DMS153 treated with DMSO at 0.1 percent for 48 hours (cell line): Measurements from ENCODE around the gene NFATC1.

Experiments
- DNase-seq: peaks from one replicate; lab custom pipeline; 2025; ENCODE audit not compliant: unreplicated experiment; lab: John Stamatoyannopoulos, UW

Gene NFATC1

GRCh38 chr18:79453816-79454735, 58.3 kb downstream of the NFATC1 start:
- DNase-seq, result no peak

- DNase-seq, result no peak
Measured at GRCh38 chr18:79455261-79455660, 59.5 kb downstream of the NFATC1 start.

GRCh38 chr18:79456105-79456980, 60.6 kb downstream of the NFATC1 start:
- no peak for DNase-seq

- DNase-seq, result no peak
Measured at GRCh38 chr18:79457239-79457638, 61.5 kb downstream of the NFATC1 start.

- no peak for DNase-seq
Measured at GRCh38 chr18:79457652-79458051, 61.9 kb downstream of the NFATC1 start.

- DNase-seq, result no peak
Measured at GRCh38 chr18:79458131-79458838, 62.6 kb downstream of the NFATC1 start.

GRCh38 chr18:79458917-79459803, 63.4 kb downstream of the NFATC1 start:
- DNase-seq, result no peak

GRCh38 chr18:79459946-79460480, 64.3 kb downstream of the NFATC1 start:
- DNase-seq, result no peak

GRCh38 chr18:79460481-79461300, 65.0 kb downstream of the NFATC1 start:
- no peak for DNase-seq

GRCh38 chr18:79461627-79462026, 65.9 kb downstream of the NFATC1 start:
- no peak for DNase-seq

- DNase-seq, result no peak
Measured at GRCh38 chr18:79463424-79463960, 67.8 kb downstream of the NFATC1 start.

- no peak for DNase-seq
Measured at GRCh38 chr18:79465392-79465991, 69.8 kb downstream of the NFATC1 start.

GRCh38 chr18:79466591-79466990, 70.9 kb downstream of the NFATC1 start:
- DNase-seq, result peak; percentile 12

- DNase-seq, result no peak
Measured at GRCh38 chr18:79467126-79467525, 71.4 kb downstream of the NFATC1 start.

- DNase-seq, result no peak
Measured at GRCh38 chr18:79468119-79468789, 72.5 kb downstream of the NFATC1 start.

- no peak for DNase-seq
Measured at GRCh38 chr18:79469309-79469708, 73.6 kb downstream of the NFATC1 start.

- DNase-seq, result no peak
Measured at GRCh38 chr18:79469751-79470505, 74.2 kb downstream of the NFATC1 start.
